ENCODE results near the gene PRRT3. TPM values are rescaled to one million over a fixed set of nuclear protein-coding genes. Genes with fewer than 3 reads are reported as not detected.
A peak's percentile ranks its signal among the peaks of the same experiment; 100 is the strongest.

Gene PRRT3
- total and polyA plus RNA-seq, 9 of the 15 experiments (the other 6 are each of a cell fraction or from before 2014, with no cell fraction given), result 0.06 to 1.9 (median 1.2) TPM

GRCh38 chr3:9916734-9917680, 35.2 kb downstream of the PRRT3 start, which contains the start of gene IL17RC (continued):
- TF ChIP-seq YY1 (IDR thresholded peaks at IDR 0.05; ENCODE audit: borderline replicate concordance in 1 of 3, control insufficient read depth in 1 of 3, extremely low read depth in 1 of 3, insufficient read depth in 3 of 3, insufficient read length in 1 of 3, insufficient replicate concordance in 2 of 3, low read depth in 1 of 3, low read length in 2 of 3), result peak in 1 of 3 experiments; percentile 30
- TF ChIP-seq ARHGAP35 (IDR thresholded peaks at IDR 0.05; ENCODE audit: partially characterized antibody), result no peak
- no peak for TF ChIP-seq KAT2B (IDR thresholded peaks at IDR 0.05; ENCODE audit: low read depth, low read length)
- TF ChIP-seq ZNF324 (CRISPR knock-in tag; IDR thresholded peaks at IDR 0.05), result no peak
- TF ChIP-seq HDAC6 (IDR thresholded peaks at IDR 0.05; ENCODE audit: low read depth, low read length), result no peak
- no peak for TF ChIP-seq PTRF (tag; IDR thresholded peaks at IDR 0.05)
- no peak for TF ChIP-seq ZFP91 (CRISPR knock-in tag; IDR thresholded peaks at IDR 0.05)
- TF ChIP-seq ZFX (CRISPR knock-in tag; IDR thresholded peaks at IDR 0.05), result peak; percentile 86
- TF ChIP-seq ZBTB5 (IDR thresholded peaks at IDR 0.05), result no peak
- TF ChIP-seq SNRNP70 (optimal IDR thresholded peaks at IDR 0.05; ENCODE audit: low read depth, low read length), result no peak
- peak; percentile 57; the same call in 1 of the 2 replicates for TF ChIP-seq VEZF1 (CRISPR knock-in tag; IDR thresholded peaks at IDR 0.05)
- no peak for TF ChIP-seq CTCF (IDR thresholded peaks at IDR 0.05 in 2 of 3, conservative IDR thresholded peaks at IDR 0.05 in 1 of 3; ENCODE audit: insufficient read depth in 2 of 3, low read depth in 1 of 3, low read length in 3 of 3)
- no peak for TF ChIP-seq PATZ1 (CRISPR knock-in tag; IDR thresholded peaks at IDR 0.05; ENCODE audit: borderline replicate concordance)
- peak; percentile 74 to 83 for TF ChIP-seq MAZ (CRISPR knock-in tag; conservative IDR thresholded peaks at IDR 0.05 in 1 of 2, IDR thresholded peaks at IDR 0.05 in 1 of 2)
- TF ChIP-seq ZNF146 (CRISPR knock-in tag; IDR thresholded peaks at IDR 0.05; ENCODE audit: unreplicated experiment), result no peak
- no peak for TF ChIP-seq HLTF (IDR thresholded peaks at IDR 0.05)

Measured in K562 (cell line).